ENCODE results near the gene MCM3AP.
"Not testable (repeated sequence)": the region's sequence is repeated elsewhere in the genome, so short reads cannot be mapped to it uniquely, and the experiment has no call there.

MCM3AP gene

GRCh38 chr21:46250146-46250725 is 35.2 kb downstream of the MCM3AP start:
- DNase-seq (ENCODE audit: low read depth) = no peak
- H3K4me3 ChIP-seq (ENCODE audit: low read depth, low read length) = no peak overlapping the region

- no peak overlapping the region for H3K4me3 ChIP-seq (ENCODE audit: low read depth, low read length)
- no peak for DNase-seq (ENCODE audit: low read depth)
Observed at GRCh38 chr21:46248827-46249226, 36.6 kb downstream of the MCM3AP start.

- H3K4me3 ChIP-seq (ENCODE audit: low read depth, low read length) = no peak overlapping the region
- no peak for DNase-seq (ENCODE audit: low read depth)
Observed at GRCh38 chr21:46248422-46248782, 37.0 kb downstream of the MCM3AP start.

GRCh38 chr21:46247699-46248421 is 37.6 kb downstream of the MCM3AP start:
- no peak overlapping the region for H3K4me3 ChIP-seq (ENCODE audit: low read depth, low read length)
- no peak for DNase-seq (ENCODE audit: low read depth)

- no peak overlapping the region for H3K4me3 ChIP-seq (ENCODE audit: low read depth, low read length)
Observed at GRCh38 chr21:46246345-46246744, 39.1 kb downstream of the MCM3AP start.

GRCh38 chr21:46245213-46245915 is 40.0 kb downstream of the MCM3AP start:
- no peak overlapping the region for H3K4me3 ChIP-seq (ENCODE audit: low read depth, low read length)
- no peak for DNase-seq (ENCODE audit: low read depth)

More at GRCh38 chr21:46246345-46246744, 39.1 kb downstream of the MCM3AP start:
- DNase-seq (ENCODE audit: low read depth) = no peak

GRCh38 chr21:46244602-46245001 is 40.8 kb downstream of the MCM3AP start:
- no peak for DNase-seq (ENCODE audit: low read depth)
- no peak overlapping the region for H3K4me3 ChIP-seq (ENCODE audit: low read depth, low read length)

GRCh38 chr21:46243960-46244361 is 41.5 kb downstream of the MCM3AP start:
- no peak overlapping the region for H3K4me3 ChIP-seq (ENCODE audit: low read depth, low read length)
- DNase-seq (ENCODE audit: low read depth) = no peak

GRCh38 chr21:46243325-46243724 is 42.1 kb downstream of the MCM3AP start:
- H3K4me3 ChIP-seq (ENCODE audit: low read depth, low read length) = no peak overlapping the region
- no peak for DNase-seq (ENCODE audit: low read depth)

GRCh38 chr21:46241577-46241976 is 43.8 kb downstream of the MCM3AP start:
- DNase-seq (ENCODE audit: low read depth); H3K4me3 ChIP-seq (ENCODE audit: low read depth, low read length): not testable (repeated sequence)

- DNase-seq (ENCODE audit: low read depth) = no peak
- no peak overlapping the region for H3K4me3 ChIP-seq (ENCODE audit: low read depth, low read length)
Observed at GRCh38 chr21:46239817-46240325, 45.5 kb downstream of the MCM3AP start.

- H3K4me3 ChIP-seq (ENCODE audit: low read depth, low read length) = no peak overlapping the region
- DNase-seq (ENCODE audit: low read depth) = no peak
Observed at GRCh38 chr21:46237474-46237873, 47.9 kb downstream of the MCM3AP start.

- DNase-seq (ENCODE audit: low read depth) = no peak
- no peak overlapping the region for H3K4me3 ChIP-seq (ENCODE audit: low read depth, low read length)
Observed at GRCh38 chr21:46234436-46234950, 50.9 kb downstream of the MCM3AP start.

GRCh38 chr21:46229923-46230260 is 55.5 kb downstream of the MCM3AP start:
- peak overlapping the region; percentile 64 for H3K4me3 ChIP-seq (ENCODE audit: low read depth, low read length)
- no peak for DNase-seq (ENCODE audit: low read depth)

GRCh38 chr21:46229133-46229922 is 56.1 kb downstream of the MCM3AP start:
- no peak for DNase-seq (ENCODE audit: low read depth)
- H3K4me3 ChIP-seq (ENCODE audit: low read depth, low read length) = peak overlapping the region; percentile 64

GRCh38 chr21:46228345-46229051 is 56.9 kb downstream of the MCM3AP start, which contains the start of gene LSS:
LSS (minus strand) TSS chr21:46228774; CDS start chr21:46228745, 29 bp downstream.
- peak; percentile 96 for DNase-seq (ENCODE audit: low read depth)
- H3K4me3 ChIP-seq (ENCODE audit: low read depth, low read length) = peak within 1 kb of the TSS; percentile 79

- H3K4me3 ChIP-seq (ENCODE audit: low read depth, low read length) = peak overlapping the region; percentile 79
- DNase-seq (ENCODE audit: low read depth) = no peak
Observed at GRCh38 chr21:46227811-46228344, 57.5 kb downstream of the MCM3AP start.

GRCh38 chr21:46226920-46227599 is 58.4 kb downstream of the MCM3AP start:
- DNase-seq (ENCODE audit: low read depth) = no peak
- peak overlapping the region; percentile 79 for H3K4me3 ChIP-seq (ENCODE audit: low read depth, low read length)
